PFSK-1 (cell line): ENCODE measurements around the gene SARDH.

ENCODE experiments used
- POLR2AphosphoS5 ChIP-seq: IDR thresholded peaks from 2 replicates; pipeline ENCODE4 v1.6.1; 2012; ENCODE audit warnings: low read depth, mild to moderate bottlenecking, control low read depth, low read length, moderate library complexity
- REST ChIP-seq, 2 experiments: IDR thresholded peaks; 2 replicates each; pipeline versions ENCODE4 v1.6.1 to v1.8.0; 2011 to 2012; ENCODE audit warnings: low read depth in 2 of 2, low read length in 2 of 2, control low read depth in 1 of 2, inconsistent platforms in 1 of 2, mild to moderate bottlenecking in 1 of 2, moderate library complexity in 1 of 2; ENCODE audit not compliant: insufficient read depth in 1 of 2
- SIN3A ChIP-seq: IDR thresholded peaks from 2 replicates; pipeline ENCODE4 v1.6.1; 2012; ENCODE audit warnings: mild to moderate bottlenecking, low read length, moderate library complexity, borderline replicate concordance; ENCODE audit not compliant: insufficient read depth
- TAF1 ChIP-seq: IDR thresholded peaks from 2 replicates; pipeline ENCODE4 v1.6.1; 2012; ENCODE audit warnings: low read length, control low read depth, borderline replicate concordance; ENCODE audit not compliant: insufficient read depth

GRCh38 chr9:133631111-133631510 lies 107.0 kb downstream of the SARDH start:
- TF ChIP-seq POLR2AphosphoS5 = no peak
- no peak for TF ChIP-seq REST (IDR thresholded peaks at IDR 0.05; ENCODE audit: insufficient read depth in 1 of 2, low read depth in 2 of 2, low read length in 2 of 2)
- TF ChIP-seq TAF1 = no peak
- no peak for TF ChIP-seq SIN3A
